ENCODE data around the gene MTA3. TPM values are rescaled to one million over a fixed set of nuclear protein-coding genes. Genes with fewer than 3 reads are reported as not detected.

Gene MTA3
- total RNA-seq, 1 donor: 34.1 TPM

GRCh38 chr2:42754021-42754775 is 185.8 kb downstream of the MTA3 start:
- TF ChIP-seq CTCF (IDR thresholded peaks at IDR 0.05; ENCODE audit: insufficient read depth, low read length): no peak
- no peak overlapping the region for H3K4me3 ChIP-seq (ENCODE audit: low read depth, low read length)
- DNase-seq (ENCODE audit: low read depth): peak; percentile 36

GRCh38 chr2:42754776-42755140 is 186.3 kb downstream of the MTA3 start:
- no peak for TF ChIP-seq CTCF (IDR thresholded peaks at IDR 0.05; ENCODE audit: insufficient read depth, low read length)
- peak; percentile 16 for DNase-seq (ENCODE audit: low read depth)
- no peak overlapping the region for H3K4me3 ChIP-seq (ENCODE audit: low read depth, low read length)

- DNase-seq (ENCODE audit: low read depth): peak; percentile 76
- H3K4me3 ChIP-seq (ENCODE audit: low read depth, low read length): no peak overlapping the region
- TF ChIP-seq CTCF (IDR thresholded peaks at IDR 0.05; ENCODE audit: insufficient read depth, low read length): no peak
Measured at GRCh38 chr2:42755191-42755880, 186.9 kb downstream of the MTA3 start.

- no peak overlapping the region for H3K4me3 ChIP-seq (ENCODE audit: low read depth, low read length)
- DNase-seq (ENCODE audit: low read depth): no peak
- no peak for TF ChIP-seq CTCF (IDR thresholded peaks at IDR 0.05; ENCODE audit: insufficient read depth, low read length)
Measured at GRCh38 chr2:42756150-42756775, 187.8 kb downstream of the MTA3 start.

- DNase-seq (ENCODE audit: low read depth): no peak
- H3K4me3 ChIP-seq (ENCODE audit: low read depth, low read length): no peak overlapping the region
- no peak for TF ChIP-seq CTCF (IDR thresholded peaks at IDR 0.05; ENCODE audit: insufficient read depth, low read length)
Measured at GRCh38 chr2:42756966-42757513, 188.6 kb downstream of the MTA3 start.

GRCh38 chr2:42757981-42758740 is 189.7 kb downstream of the MTA3 start:
- DNase-seq (ENCODE audit: low read depth): no peak
- TF ChIP-seq CTCF (IDR thresholded peaks at IDR 0.05; ENCODE audit: insufficient read depth, low read length): no peak
- H3K4me3 ChIP-seq (ENCODE audit: low read depth, low read length): no peak overlapping the region
